GM18502 (cell line): Measurements from ENCODE around the gene ARL8A.
"Not testable (repeated sequence)": the region's sequence is repeated elsewhere in the genome, so short reads cannot be mapped to it uniquely, and the experiment has no call there.

Experiments
- ATAC-seq: cut with Tn5 transposase; IDR thresholded peaks from one replicate; pipeline ENCODE4 v1.9.1; 2021; ENCODE audit warnings: mild to moderate bottlenecking; ENCODE audit not compliant: unreplicated experiment, poor library complexity

The ARL8A gene

DNA sequence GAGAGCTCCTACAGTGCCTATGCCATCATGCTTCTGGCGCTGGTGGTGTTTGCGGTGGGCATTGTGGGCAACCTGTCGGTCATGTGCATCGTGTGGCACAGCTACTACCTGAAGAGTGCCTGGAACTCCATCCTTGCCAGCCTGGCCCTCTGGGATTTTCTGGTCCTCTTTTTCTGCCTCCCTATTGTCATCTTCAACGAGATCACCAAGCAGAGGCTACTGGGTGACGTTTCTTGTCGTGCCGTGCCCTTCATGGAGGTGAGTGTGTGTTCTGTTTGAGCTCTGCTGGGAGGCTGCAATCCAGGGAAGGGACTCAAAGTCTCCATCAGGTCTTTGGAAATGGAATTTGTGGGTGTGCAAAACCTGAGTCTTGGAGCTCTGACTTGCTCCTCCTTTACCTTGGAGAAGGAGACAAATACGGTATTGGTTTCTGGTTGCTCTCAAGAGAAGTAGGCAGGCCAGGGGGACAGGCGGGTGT is 21.2 kb downstream of the ARL8A start:
- no peak for ATAC-seq

DNA sequence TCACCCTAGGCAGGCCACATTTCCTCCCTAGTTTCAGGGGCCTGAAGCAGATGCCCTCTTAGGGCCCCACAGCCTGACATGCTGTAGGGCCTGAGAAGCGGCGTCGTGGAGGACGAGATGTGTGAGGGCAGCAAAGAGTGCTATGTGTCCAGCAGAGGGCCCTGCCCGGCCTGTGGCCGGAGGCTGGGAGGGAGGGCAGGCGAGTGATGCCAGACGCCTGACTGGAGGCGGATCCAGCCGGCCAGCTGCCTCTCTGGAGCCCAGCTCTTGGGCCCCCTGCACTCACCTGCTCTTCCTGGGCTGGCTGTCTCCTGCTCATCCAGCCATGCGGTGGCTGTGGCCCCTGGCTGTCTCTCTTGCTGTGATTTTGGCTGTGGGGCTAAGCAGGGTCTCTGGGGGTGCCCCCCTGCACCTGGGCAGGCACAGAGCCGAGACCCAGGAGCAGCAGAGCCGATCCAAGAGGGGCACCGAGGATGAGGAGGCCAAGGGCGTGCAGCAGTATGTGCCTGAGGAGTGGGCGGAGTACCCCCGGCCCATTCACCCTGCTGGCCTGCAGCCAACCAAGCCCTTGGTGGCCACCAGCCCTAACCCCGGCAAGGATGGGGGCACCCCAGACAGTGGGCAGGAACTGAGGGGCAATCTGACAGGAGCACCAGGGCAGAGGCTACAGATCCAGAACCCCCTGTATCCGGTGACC is 21.8 kb downstream of the ARL8A start, which contains the start of gene GPR37L1:
GPR37L1 (plus strand) TSS at position 279 of the 697 bp plus-strand sequence; CDS start at position 326, 47 bp downstream.
- no peak for ATAC-seq

DNA sequence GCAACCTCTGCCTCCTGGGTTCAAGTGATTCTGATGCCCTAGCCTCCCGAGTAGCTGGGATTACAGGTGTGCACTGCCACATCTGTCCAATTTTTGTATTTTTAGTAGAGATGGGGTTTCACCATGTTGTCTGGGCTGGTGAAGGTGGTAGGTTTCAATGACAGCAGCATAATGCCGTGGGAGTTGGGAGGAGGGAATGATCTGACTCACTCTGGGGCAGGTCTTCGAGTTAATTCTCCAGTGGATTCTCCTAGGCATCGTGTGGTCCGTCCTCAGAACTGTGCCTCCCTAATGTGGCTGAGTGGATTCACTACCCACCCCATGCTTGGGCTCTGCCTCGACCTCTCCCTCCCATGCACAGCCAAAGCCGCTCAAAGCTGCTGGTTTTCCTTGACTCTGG is 23.5 kb downstream of the ARL8A start:
- ATAC-seq = no peak

DNA sequence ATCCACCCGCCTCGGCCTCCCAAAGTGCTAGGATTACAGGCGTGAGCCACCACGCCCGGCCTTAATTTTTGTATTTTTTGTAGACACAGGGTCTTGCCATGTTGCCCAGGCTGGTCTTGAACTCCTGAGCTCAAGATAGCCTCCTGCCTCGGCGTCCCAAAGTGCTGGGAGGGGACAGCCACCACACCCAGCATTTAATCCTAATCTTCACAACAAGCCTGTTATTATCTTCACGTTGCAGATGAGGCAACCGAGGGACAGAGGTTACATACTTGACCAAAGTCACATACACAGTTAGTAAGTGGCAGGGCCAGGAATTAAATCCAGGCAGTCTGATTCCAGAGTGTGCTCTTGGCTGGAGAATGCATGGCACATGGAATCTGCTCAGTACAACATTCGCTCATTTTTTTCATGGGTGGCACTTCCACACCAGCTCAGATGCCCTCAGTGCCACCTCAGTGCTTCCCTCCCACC is 26.6 kb downstream of the ARL8A start:
- no peak for ATAC-seq

DNA sequence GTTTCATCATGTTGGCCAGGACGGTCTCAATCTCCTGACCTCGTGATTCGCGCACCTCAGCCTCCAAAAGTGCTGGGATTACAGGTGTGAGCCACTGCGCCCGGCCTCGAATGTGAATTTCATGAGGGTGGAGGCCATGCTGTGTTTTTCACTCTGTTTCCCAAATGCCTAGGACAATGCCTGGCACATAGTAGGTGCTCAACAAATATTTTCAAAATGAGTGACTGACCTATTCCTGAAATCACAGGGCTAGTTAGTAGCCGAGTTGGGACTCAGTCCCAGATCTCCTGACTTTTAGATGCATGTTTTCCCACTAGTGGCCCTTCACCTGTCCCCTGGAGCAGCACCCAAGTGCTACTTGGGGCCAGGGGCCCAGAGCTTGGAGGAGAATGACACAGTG is 28.2 kb downstream of the ARL8A start:
- ATAC-seq = no peak

DNA sequence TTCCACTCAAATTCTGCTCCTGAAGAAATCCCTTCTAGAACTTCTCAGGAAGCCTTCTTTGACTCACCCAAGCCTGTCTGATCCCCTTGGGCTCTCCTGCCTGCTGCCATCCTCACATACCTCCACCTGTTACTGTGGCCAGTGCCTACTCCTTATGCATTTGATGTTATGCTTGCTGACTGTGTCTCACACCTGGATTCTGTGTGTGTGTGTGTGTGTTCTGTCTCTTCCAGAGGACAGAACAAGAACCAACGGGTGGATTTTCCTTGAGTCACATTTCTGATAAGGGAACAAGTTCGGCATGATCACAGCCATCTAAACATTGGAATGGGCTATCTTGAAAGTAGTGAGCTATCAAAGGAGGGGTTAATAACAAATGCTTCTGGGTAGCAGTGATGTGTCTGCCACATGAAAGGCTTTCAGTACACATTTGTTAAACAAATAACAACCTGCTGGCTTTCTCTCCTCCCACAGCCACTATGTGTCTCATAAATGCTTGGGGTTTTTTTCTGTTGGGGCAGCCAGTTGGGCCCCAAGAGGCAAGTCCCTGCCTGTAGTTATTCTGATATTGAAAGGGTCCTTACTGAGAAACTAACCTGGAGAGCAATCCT is 30.7 kb downstream of the ARL8A start:
- no peak for ATAC-seq

DNA sequence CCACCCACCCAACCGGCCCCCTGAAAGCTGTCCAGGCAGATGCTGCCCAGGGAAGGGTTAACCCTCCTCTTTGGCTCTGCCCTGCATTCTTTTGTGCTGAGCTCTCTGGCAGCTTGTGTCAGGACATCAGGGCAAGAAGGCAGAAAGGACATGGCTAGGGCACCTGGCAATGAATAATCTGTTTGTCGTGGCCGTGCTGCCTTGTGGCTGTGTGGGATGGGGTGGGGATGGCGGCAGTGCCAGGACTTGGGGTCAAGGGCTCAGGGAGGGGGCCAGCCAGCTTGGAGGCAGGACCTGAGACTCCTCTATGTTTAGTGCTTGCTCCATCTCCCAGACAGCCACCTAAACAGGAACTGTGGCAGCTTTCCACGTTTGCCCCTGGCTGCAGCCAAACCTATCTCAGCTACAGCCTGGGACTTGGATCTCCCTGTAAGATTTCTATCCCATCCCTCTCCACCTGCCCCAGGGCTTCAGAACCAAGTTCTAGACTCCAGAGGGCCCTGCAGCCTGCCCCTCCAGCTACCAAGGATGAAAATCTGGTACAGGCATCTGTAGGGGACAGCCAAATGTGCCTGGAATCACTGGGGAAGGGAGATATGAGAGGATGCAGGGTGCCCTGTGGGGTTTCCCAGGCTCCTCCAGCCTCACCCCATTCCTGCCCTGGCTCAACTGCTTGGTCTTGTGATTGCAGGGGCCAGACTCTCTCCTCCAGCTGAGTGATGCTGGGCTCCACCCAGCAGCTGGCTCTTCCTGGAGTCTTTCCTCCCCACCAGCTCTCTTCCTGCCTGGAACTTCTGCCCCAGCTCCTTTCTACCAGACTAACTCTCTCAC is 31.5 kb downstream of the ARL8A start:
- ATAC-seq = no peak

DNA sequence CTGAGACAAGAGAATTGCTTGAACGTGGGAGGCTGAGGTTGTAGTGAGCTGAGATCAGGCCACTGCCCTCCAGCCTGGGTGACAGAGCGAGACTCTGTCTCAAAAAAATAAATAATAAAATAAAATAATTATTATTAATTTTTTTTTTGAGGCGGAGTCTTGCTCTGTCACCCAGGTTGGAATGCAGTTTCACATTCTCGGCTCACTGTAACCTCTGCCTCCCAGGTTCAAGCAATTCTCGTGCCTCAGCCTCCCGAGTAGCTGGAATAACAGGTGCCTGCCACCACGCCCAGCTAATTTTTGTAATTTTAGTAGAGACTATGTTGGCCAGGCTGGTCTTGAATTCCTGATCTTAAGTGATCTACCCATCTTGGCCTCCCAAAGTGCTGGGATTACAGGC is 32.9 kb downstream of the ARL8A start:
- not testable (repeated sequence) for ATAC-seq

DNA sequence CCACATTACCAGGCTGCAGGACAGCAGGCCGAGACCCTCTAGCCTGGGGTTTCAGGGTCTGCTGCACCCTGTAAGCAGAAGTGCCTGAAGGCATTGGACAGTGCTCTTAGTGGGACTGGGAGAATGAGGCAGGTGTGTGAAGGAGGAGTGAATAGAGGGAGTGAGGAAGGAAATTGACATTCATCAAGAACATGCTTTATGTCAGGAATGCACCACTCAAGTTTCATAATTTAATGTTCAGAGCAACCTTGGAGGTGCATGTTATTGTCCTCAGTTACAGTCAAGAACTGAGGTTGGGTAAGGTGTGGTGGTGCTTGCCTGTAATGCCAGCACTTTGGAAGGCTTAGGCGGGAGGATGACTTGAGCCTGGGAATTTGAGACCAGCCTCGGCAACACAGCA is 33.6 kb downstream of the ARL8A start:
- ATAC-seq = no peak

DNA sequence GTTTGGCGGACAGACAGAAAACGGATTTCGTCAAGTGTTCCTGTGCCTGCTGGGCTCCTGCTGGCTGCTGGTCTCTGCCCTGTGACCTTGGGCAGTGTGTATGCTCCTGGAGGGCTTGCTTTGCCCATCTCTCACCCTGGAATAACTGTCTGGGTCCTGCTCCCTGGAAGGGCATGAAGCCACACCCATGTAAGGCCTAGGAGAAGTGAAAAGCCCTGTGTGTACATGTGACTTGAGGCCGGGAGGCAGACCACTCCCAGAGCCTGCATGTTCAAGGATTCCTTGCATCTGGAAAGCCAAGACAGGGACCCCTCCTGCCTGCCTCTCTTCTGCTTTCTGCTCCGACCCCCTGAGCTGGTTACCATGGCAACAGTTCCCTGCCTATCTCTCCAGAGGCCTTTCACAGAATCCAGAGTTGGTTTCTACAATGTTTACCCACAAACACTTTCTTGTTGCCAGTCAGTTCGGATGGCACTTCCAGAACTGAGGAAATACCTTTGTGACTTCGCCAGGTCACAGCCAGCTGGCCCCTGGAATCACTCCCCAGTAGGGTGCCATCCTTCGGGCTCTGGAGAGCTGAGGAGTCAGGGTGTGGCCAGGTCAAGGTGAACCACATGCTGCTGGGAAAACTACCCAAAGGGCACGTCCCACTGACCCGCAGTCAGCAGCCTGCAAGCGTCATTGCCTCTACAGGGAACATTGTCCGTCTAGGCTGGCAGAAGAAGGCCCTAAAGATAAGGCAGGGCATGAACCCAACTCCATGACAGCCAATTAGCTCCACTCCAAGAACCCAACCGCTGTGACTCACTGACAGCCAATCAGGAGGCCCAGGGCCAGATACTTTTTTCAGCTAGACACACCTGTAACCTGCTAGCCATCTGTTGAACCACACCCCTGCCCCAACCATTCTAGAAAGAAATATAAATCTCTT is 36.5 kb downstream of the ARL8A start:
- no peak for ATAC-seq

DNA sequence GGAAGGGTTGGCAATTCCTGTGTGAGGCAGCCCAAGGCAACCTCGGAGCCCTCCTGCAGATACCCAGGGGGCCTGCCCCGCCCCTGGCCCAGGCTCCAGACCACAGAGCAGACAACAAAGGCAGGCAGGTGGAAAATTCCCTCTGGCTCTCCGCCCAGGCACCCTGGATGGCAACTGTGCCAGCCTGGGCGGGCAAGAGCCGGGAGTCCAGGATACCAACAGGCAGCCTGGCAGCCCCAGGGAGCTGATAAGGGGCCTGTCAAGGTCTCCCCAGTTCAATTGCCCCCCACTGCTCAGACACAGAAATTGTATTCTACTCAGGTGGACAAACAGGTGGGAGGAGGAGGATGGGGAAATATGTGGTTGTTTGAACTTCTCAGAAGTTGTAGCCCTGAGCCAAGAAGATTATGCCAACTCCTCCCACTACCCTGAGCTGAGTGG is 37.2 kb downstream of the ARL8A start:
- no peak for ATAC-seq

DNA sequence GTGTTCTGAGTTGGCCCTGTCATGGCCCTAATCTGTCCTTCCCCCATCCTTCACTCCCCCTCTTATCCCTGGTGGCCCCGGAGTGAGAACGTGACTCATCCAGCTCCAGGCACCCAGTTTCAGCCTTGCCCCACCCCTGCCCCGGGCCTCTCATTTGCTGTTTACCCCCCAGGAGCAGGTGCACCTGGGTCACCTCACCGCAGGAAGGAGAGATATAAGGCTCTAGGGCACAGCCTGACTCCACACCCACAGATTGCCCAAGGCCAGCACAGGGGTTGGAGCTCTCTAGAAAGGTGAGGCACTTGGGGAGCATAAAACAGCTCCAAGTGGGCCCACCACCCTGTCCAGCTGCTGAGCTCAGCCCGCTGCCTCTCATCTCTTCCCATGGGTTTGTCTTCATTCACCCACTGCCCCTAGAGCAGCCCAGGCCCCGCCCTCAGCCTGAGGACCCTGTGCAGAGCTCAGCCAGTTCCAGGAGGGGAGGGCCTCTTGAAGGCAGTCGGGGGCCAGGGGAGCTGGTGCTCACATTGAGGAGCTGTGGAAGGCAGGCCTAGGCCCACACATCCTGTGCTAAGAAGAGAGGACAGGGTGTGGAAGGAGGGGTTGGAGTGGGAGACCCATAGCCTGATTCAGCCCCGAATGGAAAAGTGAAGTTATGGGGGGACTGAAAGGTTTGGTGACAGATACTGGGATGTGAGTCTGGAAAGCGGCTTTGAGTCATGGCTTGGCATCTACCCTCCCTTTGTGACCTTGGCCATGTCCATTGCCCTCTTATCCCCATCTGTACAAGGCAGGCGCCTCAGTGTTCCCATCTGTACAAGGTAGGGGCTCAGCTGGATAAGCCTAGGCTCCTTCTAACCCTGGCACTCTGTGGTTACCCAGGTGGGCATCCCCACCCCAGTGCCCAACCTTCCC is 37.9 kb downstream of the ARL8A start:
- ATAC-seq = no peak

DNA sequence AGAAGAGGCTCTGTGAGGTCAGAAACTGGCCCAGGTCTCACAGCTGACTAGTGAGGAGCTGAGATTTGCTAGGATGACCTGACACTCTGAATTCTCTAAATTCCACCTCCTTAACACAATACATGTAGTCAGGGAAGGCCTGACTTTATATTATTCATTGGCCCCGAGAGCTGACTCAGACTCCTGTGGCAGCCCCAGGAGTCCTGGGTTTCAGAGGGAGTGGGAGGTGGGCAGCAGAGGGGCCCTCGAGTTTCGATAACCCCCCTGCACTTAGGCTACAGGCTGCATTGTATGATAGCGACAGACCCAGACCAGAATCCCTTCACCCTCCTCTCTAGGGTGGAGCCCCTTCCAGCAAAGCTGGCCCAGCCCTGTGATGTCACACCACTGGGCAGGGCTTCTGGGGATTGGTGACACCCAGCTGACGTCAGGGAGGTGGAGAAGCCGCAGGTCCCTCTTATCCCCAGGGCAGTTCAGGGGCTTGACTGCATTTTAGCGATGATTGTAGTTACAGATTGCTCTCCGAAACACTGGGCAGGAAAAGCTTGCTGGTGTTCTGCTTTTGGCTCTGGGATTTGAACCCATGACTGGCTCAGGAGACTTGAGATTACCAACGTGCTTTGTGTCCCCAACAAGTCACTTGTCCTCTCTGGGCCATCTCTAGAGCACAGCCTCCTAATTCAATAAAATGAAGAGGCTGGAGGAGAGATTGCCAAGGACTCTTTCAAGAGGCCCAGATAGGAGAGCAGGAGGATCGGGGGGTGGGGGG is 38.8 kb downstream of the ARL8A start:
- no peak for ATAC-seq

DNA sequence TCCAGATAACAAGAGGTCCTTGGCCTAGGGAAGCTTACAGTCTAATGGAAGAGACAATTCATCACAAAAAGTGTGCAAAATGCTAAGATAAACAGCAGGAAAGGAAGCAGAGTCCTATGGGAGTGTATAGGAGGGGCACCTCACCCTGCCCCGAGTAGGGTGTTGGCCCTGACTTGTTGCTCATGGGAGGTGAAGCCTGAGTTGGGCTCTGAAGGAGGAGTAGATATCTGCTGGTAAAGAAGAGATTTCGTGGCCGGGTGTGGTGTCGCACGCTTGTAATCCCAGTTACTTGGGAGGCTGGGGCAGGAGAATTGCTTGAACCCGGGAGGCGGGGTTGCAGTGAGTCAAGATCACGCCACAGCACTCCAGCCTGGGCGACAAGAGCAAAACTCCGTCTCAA is 40.5 kb downstream of the ARL8A start:
- ATAC-seq = no peak

DNA sequence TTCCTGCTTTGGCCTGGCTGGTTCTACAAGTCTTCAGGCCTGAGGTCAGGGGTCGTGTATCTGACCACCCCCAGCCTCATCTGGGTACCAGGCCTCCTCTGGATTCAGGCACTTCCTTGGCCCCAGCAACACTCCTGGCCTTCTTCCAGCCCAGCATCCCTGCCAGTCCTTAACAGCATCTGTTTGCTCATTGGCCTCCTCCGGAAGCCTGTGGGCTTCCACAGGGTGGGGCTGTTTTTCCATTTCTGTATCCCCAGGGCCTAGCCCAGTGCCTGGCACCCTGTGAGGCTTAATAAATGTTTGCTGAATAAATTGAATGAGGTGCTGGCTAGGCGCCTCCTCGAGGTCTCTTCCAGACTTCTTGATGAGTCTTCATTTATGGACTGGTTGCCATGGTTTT is 43.4 kb downstream of the ARL8A start:
- ATAC-seq = no peak

DNA sequence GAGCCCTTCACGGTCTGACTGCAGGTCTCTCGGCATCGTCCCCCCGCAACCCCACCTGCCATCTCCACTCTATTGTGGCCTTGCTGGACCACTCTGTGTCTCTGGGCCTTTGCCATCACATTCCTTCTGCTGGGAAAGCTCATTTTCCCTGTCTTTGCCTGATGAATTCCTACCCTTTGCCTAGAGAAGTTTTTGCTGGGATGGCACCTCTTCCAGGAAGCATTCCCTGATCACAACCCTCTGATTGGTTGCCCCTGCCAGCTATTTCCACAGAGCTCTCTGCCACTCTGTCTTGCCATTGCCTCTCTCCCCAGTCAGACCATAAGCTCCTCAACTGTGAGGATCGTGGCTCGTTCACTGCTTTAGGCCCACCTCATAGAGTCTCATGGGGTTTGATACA is 50.7 kb downstream of the ARL8A start:
- no peak for ATAC-seq

DNA sequence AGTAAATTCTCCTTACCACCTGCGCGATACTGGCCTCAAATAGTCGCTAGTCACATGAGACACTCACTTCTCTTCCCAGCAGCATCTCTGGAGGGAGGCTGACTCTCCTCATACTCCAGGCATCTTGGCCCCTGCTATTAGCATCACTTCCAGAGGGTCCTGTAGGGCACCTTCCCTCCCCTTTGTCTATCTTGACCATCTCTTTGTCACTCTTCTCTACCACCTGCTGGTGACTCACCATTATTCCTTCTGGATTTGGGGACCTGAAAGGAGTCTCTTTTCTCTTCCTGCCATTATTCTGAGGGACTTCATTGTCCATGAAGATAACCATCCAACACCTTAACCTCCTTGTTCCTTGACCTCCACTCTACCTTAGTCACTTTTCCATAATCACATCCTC is 53.5 kb downstream of the ARL8A start:
- no peak for ATAC-seq

DNA sequence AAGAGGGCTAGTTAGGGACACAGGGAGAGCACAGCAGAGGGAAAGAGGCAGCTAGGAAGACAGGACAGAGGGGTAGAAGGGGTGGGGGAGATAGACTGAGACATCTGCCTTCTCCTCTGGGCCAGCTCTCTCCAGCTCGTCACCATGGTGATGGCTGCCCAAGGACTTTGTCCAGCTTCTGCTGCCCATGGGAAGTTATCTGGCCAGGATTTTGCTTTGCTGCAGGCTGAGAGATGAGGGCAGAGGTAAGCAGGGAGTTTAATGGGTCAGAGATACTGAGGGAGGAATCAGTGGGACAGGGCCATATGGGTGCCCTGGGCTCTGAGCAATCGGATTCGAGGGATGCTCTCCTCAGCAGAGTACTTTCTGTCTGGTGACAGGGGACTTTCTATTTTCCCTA is 56.3 kb downstream of the ARL8A start:
- ATAC-seq = no peak
